IMR-90 (cell line): ENCODE measurements around the gene COA1. TPM values are rescaled to one million over a fixed set of nuclear protein-coding genes. Genes with fewer than 3 reads are reported as not detected.

Experiments
- ATAC-seq: fragments of 200-7000 bp; cut with Tn5 transposase; 2 replicates; pipeline ENCODE4 v1.9.1; 2020; ENCODE audit warnings: low read depth, mild to moderate bottlenecking, moderate library complexity
- BruUV-seq: library from RNA; stranded (reverse); fragments of 400-500 nt; replicated peaks from 2 replicates; lab custom pipeline; 2021; lab: Mats Ljungman, UMichigan
- CTCF ChIA-PET: fragments of 300-600 bp; formaldehyde crosslinking; extraction: SDS; loops from one replicate; lab custom pipeline; 2021; ENCODE audit warnings: antibody characterized with exemption; lab: Yijun Ruan, JAX
- POLR2A ChIA-PET: fragments of 300-600 bp; sonication (Branson Sonifier 250); formaldehyde crosslinking; loops from one replicate; lab custom pipeline; 2022; ENCODE audit warnings: antibody characterized with exemption; ENCODE audit not compliant: unreplicated experiment; lab: Charles Lee
- DNase-seq: peaks from one replicate; pipeline ENCODE4 v3.0.0; 2013
- H2AFZ ChIP-seq: replicated peaks from 2 replicates; pipeline ENCODE3; 2013; ENCODE audit warnings: low read length, mild to moderate bottlenecking; ENCODE audit not compliant: poor library complexity
- H2AK5ac ChIP-seq: 2 replicates; pipeline ENCODE4 v1.6.1; 2013; ENCODE audit warnings: low read depth, low read length, inconsistent platforms
- H2AK9ac ChIP-seq: replicated peaks from 2 replicates; pipeline ENCODE3; 2013; ENCODE audit warnings: mild to moderate bottlenecking, low read depth, low read length, moderate library complexity; ENCODE audit not compliant: poor library complexity
- H2BK120ac ChIP-seq: 2 replicates; pipeline ENCODE4 v1.6.1; 2013; ENCODE audit warnings: low read depth, low read length, inconsistent platforms
- H2BK15ac ChIP-seq: 3 replicates; pipeline ENCODE4 v1.6.1; 2013; ENCODE audit warnings: low read depth, low read length, inconsistent platforms
- H2BK20ac ChIP-seq: 2 replicates; pipeline ENCODE4 v1.6.1; 2013; ENCODE audit warnings: low read depth, mild to moderate bottlenecking, inconsistent platforms, low read length, moderate library complexity
- H2BK5ac ChIP-seq: 2 replicates; pipeline ENCODE4 v1.6.1; 2013; ENCODE audit warnings: mild to moderate bottlenecking, low read depth, low read length, inconsistent platforms; ENCODE audit not compliant: poor library complexity, severe bottlenecking
- H3K14ac ChIP-seq: replicated peaks from 2 replicates; pipeline ENCODE4 v1.6.1; 2013; ENCODE audit warnings: low read depth, low read length, inconsistent platforms
- H3K18ac ChIP-seq: 2 replicates; pipeline ENCODE4 v1.6.1; 2013; ENCODE audit warnings: low read depth, low read length, control low read depth
- H3K23ac ChIP-seq: 2 replicates; pipeline ENCODE4 v1.6.1; 2013; ENCODE audit warnings: low read depth, low read length, inconsistent platforms
- H3K27ac ChIP-seq: 2 replicates; pipeline ENCODE4 v1.5.1; 2013; ENCODE audit warnings: mild to moderate bottlenecking, control low read depth, low read length; ENCODE audit not compliant: insufficient read depth
- H3K27me3 ChIP-seq: 2 replicates; pipeline ENCODE4 v1.6.1; 2013; ENCODE audit warnings: low read length; ENCODE audit not compliant: control insufficient read depth, insufficient read depth
- H3K36me3 ChIP-seq: 2 replicates; pipeline ENCODE4 v1.6.1; 2013; ENCODE audit warnings: low read length, mixed read lengths; ENCODE audit not compliant: control insufficient read depth, insufficient read depth
- H3K4ac ChIP-seq: 2 replicates; pipeline ENCODE4 v1.6.1; 2013; ENCODE audit warnings: low read depth, low read length, inconsistent platforms
- H3K4me1 ChIP-seq: 2 replicates; pipeline ENCODE4 v1.6.1; 2013; ENCODE audit warnings: low read length, mixed read lengths; ENCODE audit not compliant: control insufficient read depth, insufficient read depth
- H3K4me2 ChIP-seq: 2 replicates; pipeline ENCODE4 v1.6.1; 2013; ENCODE audit warnings: low read depth, mild to moderate bottlenecking, control low read depth, low read length, moderate library complexity
- H3K4me3 ChIP-seq: 2 replicates; pipeline ENCODE4 v1.5.1; 2013; ENCODE audit warnings: low read depth, mild to moderate bottlenecking, control low read depth, low read length, moderate library complexity; ENCODE audit not compliant: insufficient read depth
- H3K56ac ChIP-seq: 2 replicates; pipeline ENCODE4 v1.6.1; 2013; ENCODE audit warnings: low read length, inconsistent platforms; ENCODE audit not compliant: insufficient read depth; ENCODE audit errors: extremely low read depth
- H3K79me1 ChIP-seq, 2 experiments: 2 replicates each; pipeline ENCODE4 v1.6.1; 2013; ENCODE audit warnings: low read length in 2 of 2, inconsistent platforms in 1 of 2, low read depth in 1 of 2
- H3K9ac ChIP-seq: 2 replicates; pipeline ENCODE4 v1.6.1; 2013; ENCODE audit warnings: low read depth, low read length, control low read depth
- H3K9me1 ChIP-seq: 2 replicates; pipeline ENCODE4 v1.6.1; 2013; ENCODE audit warnings: low read length, inconsistent platforms; ENCODE audit not compliant: insufficient read depth
- H3K9me3 ChIP-seq: 2 replicates; pipeline ENCODE4 v1.6.1; 2013; ENCODE audit warnings: low read length; ENCODE audit not compliant: control insufficient read depth, insufficient read depth
- H4K20me1 ChIP-seq: 2 replicates; pipeline ENCODE4 v1.6.1; 2013; ENCODE audit warnings: low read length, inconsistent platforms; ENCODE audit not compliant: insufficient read depth
- H4K5ac ChIP-seq: 2 replicates; pipeline ENCODE4 v1.6.1; 2013; ENCODE audit warnings: mild to moderate bottlenecking, low read depth, low read length, control low read depth
- H4K8ac ChIP-seq, 2 experiments: 2 replicates each; pipeline ENCODE4 v1.6.1; 2013; ENCODE audit warnings: low read depth in 2 of 2, low read length in 2 of 2, control low read depth in 1 of 2, inconsistent platforms in 1 of 2
- H4K91ac ChIP-seq: 2 replicates; pipeline ENCODE4 v1.6.1; 2013; ENCODE audit warnings: low read depth, low read length, inconsistent platforms; ENCODE audit not compliant: insufficient read depth
- BHLHE40 ChIP-seq: fragments of 150-350 bp; IDR thresholded peaks from 2 replicates; pipeline ENCODE4 v1.6.1; 2016; ENCODE audit warnings: mild to moderate bottlenecking, low read depth, low read length
- CEBPB ChIP-seq: IDR thresholded peaks from 2 replicates; pipeline ENCODE4 v1.6.1; 2012; ENCODE audit warnings: low read depth, low read length, improper control_type of control experiment
- CHD1 ChIP-seq: IDR thresholded peaks from 2 replicates; pipeline ENCODE4 v1.6.1; 2012; ENCODE audit warnings: low read depth, low read length, improper control_type of control experiment
- MAZ ChIP-seq: IDR thresholded peaks from 2 replicates; pipeline ENCODE4 v1.6.1; 2012; ENCODE audit warnings: low read depth, mild to moderate bottlenecking, low read length, improper control_type of control experiment, moderate library complexity, borderline replicate concordance
- RAD21 ChIP-seq: IDR thresholded peaks from 2 replicates; pipeline ENCODE4 v1.6.1; 2012; ENCODE audit warnings: low read length, improper control_type of control experiment
- RFX5 ChIP-seq: IDR thresholded peaks from 2 replicates; pipeline ENCODE4 v1.8.0; 2012; ENCODE audit warnings: low read depth, mild to moderate bottlenecking, low read length, moderate library complexity
- WGBS, 2 experiments: methylation state at CpG; one replicate each; pipeline versions ENCODE4 v1.1.5 to v1.1.7; 2013; ENCODE audit warnings: missing lambda C conversion rate in 2 of 2; ENCODE audit not compliant: insufficient read length in 1 of 2; ENCODE audit errors: extremely low coverage in 2 of 2; 5-methylcytosine and 5-hydroxymethylcytosine counted together
- dilution Hi-C: fragments of 300-500 bp; cut with HindIII; formaldehyde crosslinking; loops from one replicate; pipeline ENCODE4 v1.14.3; 2018; ENCODE audit warnings: low sequenced_read_pairs; ENCODE audit not compliant: unreplicated experiment
- in situ Hi-C: fragments of 300-500 bp; cut with MboI; formaldehyde crosslinking; loops from 3 replicates; pipeline ENCODE4 v1.14.3; 2019; ENCODE audit warnings: low sequenced_read_pairs, inconsistent platforms, mixed read lengths
- intact Hi-C: fragments of 100-400 bp; cut with micrococcal nuclease; formaldehyde crosslinking; loops from 2 replicates; pipeline ENCODE4 v1.10.0; 2022
- polyA plus RNA-seq, 3 experiments: library from polyadenylated mRNA; depleted of rRNA; stranded (reverse); fragments of >200 nt; gene quantifications; 2 replicates each; pipeline ENCODE4 v1.2.3, GENCODE V29; 2012; ENCODE audit warnings: low replicate concordance in 1 of 3
- total RNA-seq: library from RNA; depleted of rRNA; stranded (reverse); fragments of >200 nt; gene quantifications from 2 replicates; pipeline ENCODE4 v1.2.3, GENCODE V29; 2012
- TF ChIP-seq, protein P1 (sequence below): fragments of 150-350 bp; IDR thresholded peaks from 2 replicates; pipeline ENCODE4 v1.6.1; 2016; ENCODE audit warnings: low read depth, mild to moderate bottlenecking, low read length, moderate library complexity, borderline replicate concordance

The COA1 gene
- total and polyA plus RNA-seq, 2 of the 4 experiments (the other 2 are of a cell fraction): 34.2 to 59.5 TPM

DNA sequence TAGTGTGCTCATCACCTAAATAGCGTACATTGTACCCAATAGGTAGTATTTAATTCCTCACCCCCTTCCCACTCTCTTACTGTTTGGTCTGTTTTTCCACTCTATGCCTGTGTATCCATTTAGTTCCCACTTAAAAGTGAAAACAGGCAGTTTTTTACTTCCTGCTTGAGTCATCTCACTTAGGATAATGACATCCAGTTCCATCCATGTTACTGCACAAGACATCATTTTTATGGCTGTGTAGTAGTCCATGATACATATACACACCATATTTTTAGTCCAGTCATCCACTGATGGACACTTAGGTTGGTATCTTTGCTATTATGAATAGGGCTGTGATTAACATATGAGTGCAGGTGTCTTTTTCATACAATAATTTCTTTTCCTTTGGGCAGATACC is 136.3 kb downstream of the COA1 start:
- in situ Hi-C loops: no loop called here
- Histone ChIP-seq H3K23ac (no peak overlapping the region), H3K4me1 (peaks cover 12% of the 10 kb centered on the region), H4K91ac (no peak overlapping the region), H2BK20ac (no peak overlapping the region), H3K36me3 (peaks cover 11% of the 10 kb centered on the region), H3K4ac (no peak overlapping the region), H3K56ac (no peak overlapping the region), H2AK5ac (no peak overlapping the region), H4K5ac (no peak overlapping the region), H3K4me2 (no peak overlapping the region), H2BK15ac (no peak overlapping the region), H3K79me1 (peaks cover 5 to 61% of the 10 kb centered on the region in 2 experiments; a peak in 2 of 4 replicates), H2AK9ac (no peak overlapping the region), H3K18ac (no peak overlapping the region), H2BK5ac (no peak overlapping the region), H3K27me3 (no peaks in the 10 kb centered on the region), H3K27ac (no peak overlapping the region), H3K9ac (no peak overlapping the region), H4K8ac (no peak overlapping the region), H3K9me1 (peaks cover 20% of the 10 kb centered on the region), H4K20me1 (peaks cover 82% of the 10 kb centered on the region), H3K14ac (no peak overlapping the region), H2AFZ (no peak overlapping the region), H2BK120ac (no peak overlapping the region), H3K4me3 (no peak overlapping the region), H3K9me3 (no peaks in the 10 kb centered on the region)
- POLR2A ChIA-PET: interaction anchor here (0.7 kb wide), 1 partner anchor 11 kb away, joined by 9 read pairs; no protein-coding TSS in a partner anchor
- dilution Hi-C loops: no loop called here
- TF ChIP-seq RFX5: no peak
- no peak for TF ChIP-seq RAD21
- TF ChIP-seq, protein P1, sequence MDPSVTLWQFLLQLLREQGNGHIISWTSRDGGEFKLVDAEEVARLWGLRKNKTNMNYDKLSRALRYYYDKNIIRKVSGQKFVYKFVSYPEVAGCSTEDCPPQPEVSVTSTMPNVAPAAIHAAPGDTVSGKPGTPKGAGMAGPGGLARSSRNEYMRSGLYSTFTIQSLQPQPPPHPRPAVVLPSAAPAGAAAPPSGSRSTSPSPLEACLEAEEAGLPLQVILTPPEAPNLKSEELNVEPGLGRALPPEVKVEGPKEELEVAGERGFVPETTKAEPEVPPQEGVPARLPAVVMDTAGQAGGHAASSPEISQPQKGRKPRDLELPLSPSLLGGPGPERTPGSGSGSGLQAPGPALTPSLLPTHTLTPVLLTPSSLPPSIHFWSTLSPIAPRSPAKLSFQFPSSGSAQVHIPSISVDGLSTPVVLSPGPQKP: no peak
- no peak for TF ChIP-seq MAZ
- no peak for TF ChIP-seq CEBPB
- TF ChIP-seq CHD1: no peak
- TF ChIP-seq BHLHE40: no peak
- CTCF ChIA-PET: interaction anchor here (1.2 kb wide), 1 partner anchor 10 kb away, joined by 10 read pairs; the partner anchor contains the start of gene STK17A
- DNase-seq (no peak), ATAC-seq (no peak)
- intact Hi-C loops: no loop called here
- BruUV-seq: no TSS peak
- WGBS, 2 experiments: no CpG with 5 or more reads among the region's 1 CpG
